WTC11 (cell line): ENCODE results near the gene DTL. TPM values are rescaled to one million over a fixed set of nuclear protein-coding genes. Genes with fewer than 3 reads are reported as not detected.

Source experiments
- ATAC-seq: fragments of 200-7000 bp; cut with Tn5 transposase; 2 replicates; pipeline ENCODE4 v1.10.0; 2021; ENCODE audit warnings: mild to moderate bottlenecking, moderate library complexity
- CTCF ChIA-PET: fragments of 300-600 bp; sonication (Branson Sonifier 250); formaldehyde crosslinking; loops from one replicate; lab custom pipeline; 2021; ENCODE audit warnings: antibody characterized with exemption; lab: Charles Lee
- POLR2A ChIA-PET: fragments of 350-600 bp; sonication (Branson Sonifier 250); formaldehyde crosslinking; loops from one replicate; lab custom pipeline; 2021; ENCODE audit warnings: antibody characterized with exemption; lab: Charles Lee
- DNase-seq: peaks from one replicate; pipeline ENCODE4 v3.0.0; 2021; ENCODE audit warnings: low spot score
- H3K27ac Mint-ChIP-seq: 2 replicates; pipeline ENCODE4 v1.8.0; 2021; ENCODE audit warnings: mixed read lengths
- H3K27me3 Mint-ChIP-seq: 2 replicates; pipeline ENCODE4 v1.8.0; 2021; ENCODE audit warnings: low read depth, mild to moderate bottlenecking, moderate library complexity, mixed read lengths
- H3K36me3 Mint-ChIP-seq: 2 replicates; pipeline ENCODE4 v1.8.0; 2021; ENCODE audit warnings: mixed read lengths
- H3K4me1 Mint-ChIP-seq: 2 replicates; pipeline ENCODE4 v1.8.0; 2022; ENCODE audit warnings: mixed read lengths
- H3K4me3 Mint-ChIP-seq: 2 replicates; pipeline ENCODE4 v1.8.0; 2021; ENCODE audit warnings: mild to moderate bottlenecking, moderate library complexity, mixed read lengths
- H3K9me3 Mint-ChIP-seq: 2 replicates; pipeline ENCODE4 v1.8.0; 2021; ENCODE audit warnings: mixed read lengths
- ATF2 ChIP-seq: sonication (generic); formaldehyde crosslinking; IDR thresholded peaks from 2 replicates; pipeline ENCODE4 v1.8.1; 2022; ENCODE audit warnings: low read depth, missing genetic modification reagents, borderline replicate concordance
- CREM ChIP-seq: sonication (generic); formaldehyde crosslinking; IDR thresholded peaks from 2 replicates; pipeline ENCODE4 v1.8.1; 2022; ENCODE audit warnings: mild to moderate bottlenecking, missing genetic modification reagents, moderate library complexity
- E2F4 ChIP-seq: sonication (generic); formaldehyde crosslinking; IDR thresholded peaks from 2 replicates; pipeline ENCODE4 v1.8.1; 2022; ENCODE audit warnings: low read depth, mild to moderate bottlenecking, moderate library complexity, missing genetic modification reagents, borderline replicate concordance
- ETV6 ChIP-seq: sonication (generic); formaldehyde crosslinking; IDR thresholded peaks from 2 replicates; pipeline ENCODE4 v1.8.1; 2022; ENCODE audit warnings: mild to moderate bottlenecking, missing genetic modification reagents
- FOXK1 ChIP-seq: sonication (generic); formaldehyde crosslinking; IDR thresholded peaks from 2 replicates; pipeline ENCODE4 v1.8.0; 2022; ENCODE audit warnings: mild to moderate bottlenecking, moderate library complexity, missing genetic modification reagents
- GRHL2 ChIP-seq: fragments of 250-450 bp; sonication (Bioruptor Pico); IDR thresholded peaks from 2 replicates; pipeline ENCODE4 v1.8.0; 2022; ENCODE audit warnings: mild to moderate bottlenecking, moderate library complexity; ENCODE audit not compliant: insufficient replicate concordance, severe bottlenecking
- JAZF1 ChIP-seq: fragments of 250-450 bp; sonication (Bioruptor Pico); IDR thresholded peaks from 2 replicates; pipeline ENCODE4 v1.9.0; 2021; ENCODE audit warnings: moderate library complexity, mild to moderate bottlenecking, inconsistent platforms
- NR1H2 ChIP-seq: sonication (generic); formaldehyde crosslinking; IDR thresholded peaks from 2 replicates; pipeline ENCODE4 v1.9.0; 2021; ENCODE audit warnings: mild to moderate bottlenecking, moderate library complexity, missing genetic modification reagents
- PREB ChIP-seq: sonication (generic); formaldehyde crosslinking; IDR thresholded peaks from 2 replicates; pipeline ENCODE4 v1.8.1; 2022; ENCODE audit warnings: mild to moderate bottlenecking, missing genetic modification reagents, moderate library complexity, borderline replicate concordance
- SMAD4 ChIP-seq: sonication (generic); formaldehyde crosslinking; IDR thresholded peaks from 2 replicates; pipeline ENCODE4 v1.8.0; 2022; ENCODE audit warnings: mild to moderate bottlenecking, missing genetic modification reagents
- ZBTB21 ChIP-seq: sonication (generic); formaldehyde crosslinking; IDR thresholded peaks from 2 replicates; pipeline ENCODE4 v1.8.1; 2023; ENCODE audit warnings: mild to moderate bottlenecking, missing genetic modification reagents, borderline replicate concordance
- ZNF281 ChIP-seq: sonication (generic); formaldehyde crosslinking; IDR thresholded peaks from 2 replicates; pipeline ENCODE4 v1.8.0; 2023; ENCODE audit warnings: mild to moderate bottlenecking, missing genetic modification reagents
- ZNF425 ChIP-seq: fragments of 250-450 bp; sonication (Bioruptor Pico); conservative IDR thresholded peaks from 2 replicates; pipeline ENCODE4 v1.9.0; 2021; ENCODE audit warnings: mild to moderate bottlenecking
- total RNA-seq: library from RNA; stranded (reverse); gene quantifications from 3 replicates; pipeline ENCODE4 v1.2.3, GENCODE V29; 2021

The DTL gene
- total RNA-seq, 1 experiment from 2014 or later, result 52.3 TPM

- ChIA-PET CTCF (interaction anchor here (1.5 kb wide), 1 partner anchor 67 kb away, joined by 4 read pairs; no protein-coding TSS in a partner anchor), POLR2A (interaction anchor here (1.7 kb wide), 1 partner anchor 185 kb away, joined by 5 read pairs; no protein-coding TSS in a partner anchor)
- Mint-ChIP-seq H3K9me3 (no peaks in the 10 kb centered on the region), H3K36me3 (peaks cover 30% of the 10 kb centered on the region), H3K27me3 (no peaks in the 10 kb centered on the region), H3K27ac (no peak overlapping the region), H3K4me3 (no peak overlapping the region), H3K4me1 (peaks cover 56% of the 10 kb centered on the region)
- no peak for DNase-seq
- no peak for ATAC-seq
- TF ChIP-seq CREM (no peak), SMAD4 (CRISPR knock-in tag) (no peak)
These were observed 66.2 kb downstream of the DTL start for GRCh38 chr1:212101735-212102134.

GRCh38 chr1:212104586-212105325, 69.2 kb downstream of the DTL start:
- peaks cover 55% of the 10 kb centered on the region for H3K4me1 Mint-ChIP-seq
- ChIA-PET CTCF (interaction anchor here (1.3 to 1.5 kb wide), 2 partner anchors 69 to 351 kb away, joined by 3 to 4 read pairs; partner anchors contain the start of genes DTL and INTS7), POLR2A (no interaction called here)
- DNase-seq, result no peak
- ATAC-seq, result no peak
- H3K9me3 Mint-ChIP-seq, result no peaks in the 10 kb centered on the region
- no peaks in the 10 kb centered on the region for H3K27me3 Mint-ChIP-seq
- H3K27ac Mint-ChIP-seq, result peak overlapping the region; percentile 95
- H3K36me3 Mint-ChIP-seq, result peaks cover 22% of the 10 kb centered on the region
- TF ChIP-seq ZNF281 (CRISPR knock-in tag) (no peak), ATF2 (no peak), ETV6 (CRISPR knock-in tag) (no peak), CREM (no peak), PREB (no peak), ZBTB21 (CRISPR knock-in tag) (no peak), FOXK1 (CRISPR knock-in tag) (no peak), ZNF425 (no peak), GRHL2 (no peak), JAZF1 (CRISPR knock-in tag) (no peak), NR1H2 (CRISPR knock-in tag) (no peak), E2F4 (CRISPR knock-in tag) (no peak)
- no peak overlapping the region for H3K4me3 Mint-ChIP-seq
